ENCODE measurements around the gene FASN.

DNA sequence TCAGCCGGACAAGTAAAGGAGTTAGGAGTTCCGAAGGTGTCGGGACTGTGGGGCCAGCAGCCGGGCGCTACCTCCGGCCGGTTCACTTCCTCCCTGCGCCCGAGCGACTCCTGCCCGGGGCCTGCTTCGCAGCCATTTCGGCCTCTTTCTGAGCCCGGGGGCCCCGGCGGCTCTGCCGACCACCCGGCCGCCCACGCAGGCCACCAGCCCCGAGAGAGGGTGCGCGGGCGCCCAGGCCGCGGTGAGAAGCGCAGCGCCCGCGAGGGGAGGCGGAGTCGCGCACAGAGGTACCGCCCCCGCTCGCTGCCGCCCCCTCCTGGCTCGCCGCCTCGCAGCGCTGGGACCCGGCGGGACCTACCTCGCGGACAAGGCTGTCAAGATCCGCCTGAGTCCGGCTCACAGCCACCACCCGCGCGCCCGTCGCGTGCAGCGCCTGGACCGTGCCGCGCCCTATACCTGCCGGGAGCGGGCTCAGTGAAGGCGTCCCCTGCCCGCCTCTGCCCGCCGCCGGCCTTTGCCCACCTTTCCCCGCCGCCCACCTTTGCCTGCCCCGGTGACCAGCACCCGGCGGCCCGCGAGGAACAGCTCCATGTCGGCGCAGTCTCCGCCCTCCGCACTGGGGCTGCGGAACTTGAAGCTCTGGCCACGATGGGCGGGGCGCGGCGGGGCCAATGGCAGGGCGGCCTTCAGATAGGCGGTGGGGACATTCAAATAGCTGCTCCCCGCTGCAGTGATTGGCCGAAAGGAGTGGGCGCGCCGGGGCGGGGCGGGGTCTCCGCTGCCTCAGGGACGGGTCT is 60.7 kb downstream of the FASN start, which contains the start of gene DCXR:
- TF ChIP-seq GATA2 (IDR thresholded peaks at IDR 0.05; ENCODE audit: low read depth, low read length) (no peak), GATA3 (IDR thresholded peaks at IDR 0.05; ENCODE audit: low read depth, low read length) (no peak)
